ENCODE measurements around the gene BEX4. TPM values are rescaled to one million over a fixed set of nuclear protein-coding genes. Genes with fewer than 3 reads are reported as not detected.
"Not testable (repeated sequence)": the region's sequence is repeated elsewhere in the genome, so short reads cannot be mapped to it uniquely, and the experiment has no call there.

BEX4 gene
- total and polyA plus RNA-seq, 9 donors = 51.0 to 124 (median 61.9) TPM

GRCh38 chrX:103197721-103198306 is 17.1 kb upstream of the BEX4 start:
- 18 to 64% (median 57%) methylated on average over 2 of the region's 2 CpGs for WGBS, 3 donors

GRCh38 chrX:103198668-103199067 is 16.2 kb upstream of the BEX4 start:
- intact Hi-C loops (cut with DNase I) = not testable (repeated sequence)

More at GRCh38 chrX:103197721-103198306, 17.1 kb upstream of the BEX4 start:
- H3K27ac ChIP-seq = no peak overlapping the region
- intact Hi-C loops (cut with DNase I) = no loop called here
- H3K27me3 ChIP-seq = no peaks in the 10 kb centered on the region
- no peaks in the 10 kb centered on the region for H3K9me3 ChIP-seq
- H3K4me1 ChIP-seq (ENCODE audit: insufficient read depth) = no peaks in the 10 kb centered on the region
- no peak for TF ChIP-seq POLR2A (IDR thresholded peaks at IDR 0.05)
- no peak for TF ChIP-seq EP300 (IDR thresholded peaks at IDR 0.05)
- TF ChIP-seq, protein P1, sequence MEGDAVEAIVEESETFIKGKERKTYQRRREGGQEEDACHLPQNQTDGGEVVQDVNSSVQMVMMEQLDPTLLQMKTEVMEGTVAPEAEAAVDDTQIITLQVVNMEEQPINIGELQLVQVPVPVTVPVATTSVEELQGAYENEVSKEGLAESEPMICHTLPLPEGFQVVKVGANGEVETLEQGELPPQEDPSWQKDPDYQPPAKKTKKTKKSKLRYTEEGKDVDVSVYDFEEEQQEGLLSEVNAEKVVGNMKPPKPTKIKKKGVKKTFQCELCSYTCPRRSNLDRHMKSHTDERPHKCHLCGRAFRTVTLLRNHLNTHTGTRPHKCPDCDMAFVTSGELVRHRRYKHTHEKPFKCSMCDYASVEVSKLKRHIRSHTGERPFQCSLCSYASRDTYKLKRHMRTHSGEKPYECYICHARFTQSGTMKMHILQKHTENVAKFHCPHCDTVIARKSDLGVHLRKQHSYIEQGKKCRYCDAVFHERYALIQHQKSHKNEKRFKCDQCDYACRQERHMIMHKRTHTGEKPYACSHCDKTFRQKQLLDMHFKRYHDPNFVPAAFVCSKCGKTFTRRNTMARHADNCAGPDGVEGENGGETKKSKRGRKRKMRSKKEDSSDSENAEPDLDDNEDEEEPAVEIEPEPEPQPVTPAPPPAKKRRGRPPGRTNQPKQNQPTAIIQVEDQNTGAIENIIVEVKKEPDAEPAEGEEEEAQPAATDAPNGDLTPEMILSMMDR (IDR thresholded peaks at IDR 0.05) = no peak
- no peaks in the 10 kb centered on the region for H3K36me3 ChIP-seq
- no peak for DNase-seq
- no peak overlapping the region for H3K4me3 ChIP-seq

DNA sequence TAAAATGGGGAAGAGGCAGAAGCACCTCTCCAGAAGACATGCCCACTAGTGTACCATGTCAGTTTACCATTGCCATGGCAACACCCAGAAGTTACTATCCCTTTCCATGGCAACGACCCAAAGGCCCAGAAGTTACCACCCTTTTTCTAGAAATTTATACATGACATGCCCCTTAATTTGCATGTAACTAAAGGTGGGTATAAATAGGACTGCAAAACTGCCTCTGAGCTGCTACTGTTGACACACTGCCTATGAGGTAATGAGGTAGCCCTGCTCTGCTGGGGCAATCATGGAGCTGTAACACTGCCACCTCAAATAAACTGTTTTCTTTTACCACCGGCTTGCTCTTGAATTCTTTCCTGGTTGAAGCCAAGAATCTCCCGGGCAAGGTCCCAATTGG is 13.9 kb upstream of the BEX4 start:
- no peaks in the 10 kb centered on the region for H3K4me1 ChIP-seq (ENCODE audit: insufficient read depth)
- H3K9me3 ChIP-seq = no peaks in the 10 kb centered on the region
- no peak overlapping the region for H3K27ac ChIP-seq
- no peak overlapping the region for H3K4me3 ChIP-seq
- no peak for DNase-seq
- WGBS, 3 donors = 59 to 65% (median 63%) methylated on average over 3 of the region's 3 CpGs
- H3K27me3 ChIP-seq = no peaks in the 10 kb centered on the region
- no peaks in the 10 kb centered on the region for H3K36me3 ChIP-seq
- intact Hi-C loops (cut with DNase I) = no loop called here
- TF ChIP-seq, protein P1 (IDR thresholded peaks at IDR 0.05) = no peak
- no peak for TF ChIP-seq POLR2A (IDR thresholded peaks at IDR 0.05)
- TF ChIP-seq EP300 (IDR thresholded peaks at IDR 0.05) = no peak

More at GRCh38 chrX:103198668-103199067, 16.2 kb upstream of the BEX4 start:
- H3K9me3 ChIP-seq; H3K4me3 ChIP-seq; H3K27me3 ChIP-seq; H3K4me1 ChIP-seq (ENCODE audit: insufficient read depth); H3K36me3 ChIP-seq; DNase-seq; H3K27ac ChIP-seq: not testable (repeated sequence)
- 86 to 90% (median 88%) methylated on average over 4 of the region's 4 CpGs for WGBS, 3 donors

- DNase-seq = no peak
- Histone ChIP-seq H3K4me1 (ENCODE audit: insufficient read depth) (no peaks in the 10 kb centered on the region), H3K36me3 (no peaks in the 10 kb centered on the region), H3K27ac (no peak overlapping the region), H3K4me3 (no peak overlapping the region), H3K9me3 (no peaks in the 10 kb centered on the region), H3K27me3 (no peaks in the 10 kb centered on the region)
- WGBS, 3 donors = 67 to 74% (median 70%) methylated on average over 5 of the region's 5 CpGs
- TF ChIP-seq, protein P1 (IDR thresholded peaks at IDR 0.05) = no peak
- TF ChIP-seq EP300 (IDR thresholded peaks at IDR 0.05) (no peak), POLR2A (IDR thresholded peaks at IDR 0.05) (no peak)
- intact Hi-C loops (cut with DNase I) = no loop called here
Measured at GRCh38 chrX:103210056-103210455, 4.9 kb upstream of the BEX4 start.

DNA sequence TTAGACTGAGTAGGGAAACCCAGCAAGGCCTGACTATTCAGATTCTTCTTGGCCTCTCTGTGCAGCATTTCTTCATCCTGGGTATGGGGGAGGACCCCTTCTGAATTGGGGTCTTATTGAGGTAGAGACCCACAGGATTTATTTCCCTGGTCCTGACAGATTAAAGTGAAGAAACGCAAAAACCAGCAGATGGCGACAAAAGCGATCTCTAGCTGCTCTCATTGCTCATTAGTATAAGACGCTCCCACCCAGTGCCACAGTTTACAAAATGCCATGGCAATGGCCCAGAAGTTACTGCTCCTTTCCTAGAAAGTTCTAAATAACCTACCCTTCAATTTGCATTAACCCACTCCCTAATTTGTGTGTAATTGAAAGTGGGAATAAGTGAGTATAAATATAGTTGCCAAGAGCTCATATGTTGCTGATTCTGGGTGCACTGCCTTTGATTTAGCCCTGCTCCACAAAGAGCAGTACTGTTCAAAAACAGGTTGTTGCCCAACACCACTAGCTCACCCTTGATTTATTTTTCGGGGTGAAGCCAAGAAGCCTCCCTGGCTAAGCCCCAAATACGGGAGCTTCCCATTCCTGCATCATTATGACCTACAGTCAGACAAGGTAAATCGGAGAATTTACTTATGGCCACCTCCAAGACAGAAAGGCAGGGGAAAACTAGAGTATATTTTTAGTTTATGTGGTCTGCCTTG is 3.7 kb upstream of the BEX4 start:
- intact Hi-C loops (cut with DNase I) = no loop called here
- 25 to 29% (median 26%) methylated on average over 7 of the region's 7 CpGs for WGBS, 3 donors
- Histone ChIP-seq H3K36me3 (no peaks in the 10 kb centered on the region), H3K4me3 (no peak overlapping the region), H3K9me3 (no peaks in the 10 kb centered on the region), H3K4me1 (ENCODE audit: insufficient read depth) (no peaks in the 10 kb centered on the region), H3K27ac (no peak overlapping the region), H3K27me3 (no peaks in the 10 kb centered on the region)
- DNase-seq = peak in 4 of 5 donors; percentile 18 to 45 (median 28)
- TF ChIP-seq POLR2A (IDR thresholded peaks at IDR 0.05) (no peak), EP300 (IDR thresholded peaks at IDR 0.05) (no peak)
- TF ChIP-seq, protein P1 (IDR thresholded peaks at IDR 0.05) = no peak

Measured in ovary (tissue), 9 donors.